Renal pelvis (tissue), 4 donors: ENCODE results near the gene AFM. TPM values are rescaled to one million over a fixed set of nuclear protein-coding genes. Genes with fewer than 3 reads are reported as not detected.
A peak's percentile ranks its signal among the peaks of the same experiment; 100 is the strongest.

Experiments
- DNase-seq: peaks from one replicate; pipeline ENCODE4 v3.0.0-alpha.2; 2013
- polyA plus RNA-seq, 3 donors: library from polyadenylated mRNA; unstranded; fragments of 120-200 nt; gene quantifications; one replicate each; pipeline ENCODE4 v1.2.1, GENCODE V29; 2013; ENCODE audit not compliant: insufficient read length in 3 of 3

Gene AFM
- polyA plus RNA-seq, 3 donors = 9.6 to 15.1 (median 14.8) TPM

- no peak for DNase-seq
Measured at GRCh38 chr4:73447671-73448070, 33.9 kb upstream of the AFM start.

GRCh38 chr4:73448448-73449203 is 32.9 kb upstream of the AFM start:
- no peak for DNase-seq

- DNase-seq = peak; percentile 4
Measured at GRCh38 chr4:73450398-73451004, 31.0 kb upstream of the AFM start.

- no peak for DNase-seq
Measured at GRCh38 chr4:73451404-73451803, 30.1 kb upstream of the AFM start.

- DNase-seq = no peak
Measured at GRCh38 chr4:73451981-73452747, 29.4 kb upstream of the AFM start.

GRCh38 chr4:73452953-73453700 is 28.4 kb upstream of the AFM start:
- DNase-seq = no peak

- DNase-seq = no peak
Measured at GRCh38 chr4:73453701-73454005, 27.9 kb upstream of the AFM start.

- DNase-seq = no peak
Measured at GRCh38 chr4:73454920-73455319, 26.6 kb upstream of the AFM start.

- DNase-seq = no peak
Measured at GRCh38 chr4:73456177-73457022, 25.1 kb upstream of the AFM start.

- DNase-seq = no peak
Measured at GRCh38 chr4:73458184-73459047, 23.1 kb upstream of the AFM start.

- DNase-seq = no peak
Measured at GRCh38 chr4:73459048-73459421, 22.5 kb upstream of the AFM start.

GRCh38 chr4:73460913-73461522 is 20.5 kb upstream of the AFM start:
- no peak for DNase-seq

- no peak for DNase-seq
Measured at GRCh38 chr4:73468170-73468569, 13.4 kb upstream of the AFM start.

GRCh38 chr4:73470728-73471127 is 10.8 kb upstream of the AFM start:
- no peak for DNase-seq

GRCh38 chr4:73477176-73477575 is 4.4 kb upstream of the AFM start:
- no peak for DNase-seq

GRCh38 chr4:73479323-73479722 is 2.2 kb upstream of the AFM start:
- DNase-seq = no peak

- DNase-seq = no peak
Measured at GRCh38 chr4:73485085-73485484, 3.5 kb downstream of the AFM start.

- DNase-seq = no peak
Measured at GRCh38 chr4:73485596-73485995, 4.1 kb downstream of the AFM start.

GRCh38 chr4:73486497-73486896 is 5.0 kb downstream of the AFM start:
- DNase-seq = no peak

GRCh38 chr4:73487233-73487632 is 5.7 kb downstream of the AFM start:
- DNase-seq = no peak
